Activated CD8-positive, alpha-beta memory T cell treated with anti-CD3 and anti-CD28 coated beads for 4 hours (primary cell): Measurements from ENCODE around the gene GRM7.

Experiments
- DNase-seq, 2 donors: peaks; one replicate each; pipeline ENCODE4 v3.0.0-alpha.2; 2020; ENCODE audit warnings: low read depth in 2 of 2

Gene GRM7

GRCh38 chr3:7241584-7242302 is 380.8 kb downstream of the GRM7 start:
- DNase-seq: no peak

- DNase-seq: no peak
Measured at GRCh38 chr3:7242303-7242635, 381.4 kb downstream of the GRM7 start.

GRCh38 chr3:7249493-7250076 is 388.7 kb downstream of the GRM7 start:
- no peak for DNase-seq

GRCh38 chr3:7254251-7254650 is 393.3 kb downstream of the GRM7 start:
- no peak for DNase-seq

GRCh38 chr3:7260975-7261374 is 400.1 kb downstream of the GRM7 start:
- no peak for DNase-seq

- DNase-seq: no peak
Measured at GRCh38 chr3:7263347-7264195, 402.7 kb downstream of the GRM7 start.

GRCh38 chr3:7264196-7264526 is 403.2 kb downstream of the GRM7 start:
- DNase-seq: no peak

- no peak for DNase-seq
Measured at GRCh38 chr3:7265736-7266135, 404.8 kb downstream of the GRM7 start.

GRCh38 chr3:7266551-7266950 is 405.6 kb downstream of the GRM7 start:
- no peak for DNase-seq

- no peak for DNase-seq
Measured at GRCh38 chr3:7270731-7271130, 409.8 kb downstream of the GRM7 start.

GRCh38 chr3:7271631-7272030 is 410.7 kb downstream of the GRM7 start:
- DNase-seq: no peak

- no peak for DNase-seq
Measured at GRCh38 chr3:7272203-7272602, 411.3 kb downstream of the GRM7 start.

- DNase-seq: no peak
Measured at GRCh38 chr3:7275396-7275795, 414.5 kb downstream of the GRM7 start.

GRCh38 chr3:7280318-7280717 is 419.4 kb downstream of the GRM7 start:
- no peak for DNase-seq

- no peak for DNase-seq
Measured at GRCh38 chr3:7282988-7283387, 422.1 kb downstream of the GRM7 start.

GRCh38 chr3:7285505-7285904 is 424.6 kb downstream of the GRM7 start:
- DNase-seq: no peak

- DNase-seq: no peak
Measured at GRCh38 chr3:7288133-7288532, 427.2 kb downstream of the GRM7 start.

GRCh38 chr3:7289121-7289520 is 428.2 kb downstream of the GRM7 start:
- DNase-seq: no peak

GRCh38 chr3:7290077-7290825 is 429.3 kb downstream of the GRM7 start:
- no peak for DNase-seq

GRCh38 chr3:7292362-7292761 is 431.4 kb downstream of the GRM7 start:
- no peak for DNase-seq

GRCh38 chr3:7293286-7293685 is 432.4 kb downstream of the GRM7 start:
- DNase-seq: no peak

GRCh38 chr3:7305561-7305960 is 444.6 kb downstream of the GRM7 start:
- DNase-seq: no peak
